ENCODE measurements around the gene MYL3.

DNA sequence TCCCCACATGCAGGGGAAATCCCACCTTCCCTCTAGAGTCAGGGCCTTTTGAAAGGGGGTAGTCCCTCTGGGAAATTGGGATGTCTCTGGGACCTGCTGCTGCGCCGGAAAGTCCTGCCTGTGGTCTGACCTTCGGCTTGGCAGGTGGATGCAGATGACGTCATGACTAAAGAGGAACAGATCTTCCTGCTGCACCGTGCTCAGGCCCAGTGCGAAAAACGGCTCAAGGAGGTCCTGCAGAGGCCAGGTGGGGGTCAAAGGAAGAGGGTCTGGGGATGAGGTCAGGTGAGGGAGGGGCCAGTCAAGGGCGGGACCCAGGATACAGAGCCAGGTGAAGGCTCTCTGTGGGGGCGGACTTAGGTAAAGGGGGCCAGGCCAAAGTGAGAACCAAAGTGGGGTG is 30.5 kb upstream of the MYL3 start:
- no peak for TF ChIP-seq POLR2A (IDR thresholded peaks at IDR 0.05; ENCODE audit: low read length)
- no peak for TF ChIP-seq GATA1 (IDR thresholded peaks at IDR 0.05; ENCODE audit: low read depth, low read length)

All from erythroblast (primary cell).